ENCODE data around the gene IDE.
"Not testable (repeated sequence)": the region's sequence is repeated elsewhere in the genome, so short reads cannot be mapped to it uniquely, and the experiment has no call there.

The IDE gene

GRCh38 chr10:92475357-92475868 lies 98.5 kb downstream of the IDE start:
- no peaks in the 10 kb centered on the region for H3K79me2 ChIP-seq (ENCODE audit: low read length)
- TF ChIP-seq CTCF (IDR thresholded peaks at IDR 0.05; ENCODE audit: low read depth, low read length): no peak
- no peak for TF ChIP-seq EZH2phosphoT487 (IDR thresholded peaks at IDR 0.05; ENCODE audit: low read depth)
- H3K4me3 ChIP-seq (ENCODE audit: low read length): no peak overlapping the region

GRCh38 chr10:92470026-92470425 lies 103.9 kb downstream of the IDE start:
- no peaks in the 10 kb centered on the region for H3K79me2 ChIP-seq (ENCODE audit: low read length)
- no peak overlapping the region for H3K4me3 ChIP-seq (ENCODE audit: low read length)
- no peaks in the 10 kb centered on the region for H4K20me1 ChIP-seq (ENCODE audit: insufficient read depth, low read length)
- peaks cover 11% of the 10 kb centered on the region for H3K36me3 ChIP-seq (replicated peaks; ENCODE audit: low read depth, low read length)
- no peak overlapping the region for H2AFZ ChIP-seq (ENCODE audit: low read depth, low read length)
- TF ChIP-seq EZH2phosphoT487 (IDR thresholded peaks at IDR 0.05; ENCODE audit: low read depth): no peak
- TF ChIP-seq CTCF (IDR thresholded peaks at IDR 0.05; ENCODE audit: low read depth, low read length): no peak
- H3K27ac ChIP-seq (ENCODE audit: low read length): no peak overlapping the region
- no peak overlapping the region for H3K4me2 ChIP-seq (ENCODE audit: low read length)
- H3K9me3 ChIP-seq (ENCODE audit: insufficient read depth, low read length): no peaks in the 10 kb centered on the region
- H3K9ac ChIP-seq (ENCODE audit: low read length): no peak overlapping the region
- H3K27me3 ChIP-seq (ENCODE audit: low read depth, low read length): no peaks in the 10 kb centered on the region
- H3K4me1 ChIP-seq (ENCODE audit: low read length): no peaks in the 10 kb centered on the region

More at GRCh38 chr10:92475357-92475868, 98.5 kb downstream of the IDE start:
- Histone ChIP-seq H3K27me3 (ENCODE audit: low read depth, low read length) (no peaks in the 10 kb centered on the region), H3K9ac (ENCODE audit: low read length) (no peak overlapping the region), H2AFZ (ENCODE audit: low read depth, low read length) (no peak overlapping the region), H3K27ac (ENCODE audit: low read length) (no peak overlapping the region), H3K9me3 (ENCODE audit: insufficient read depth, low read length) (no peaks in the 10 kb centered on the region), H3K4me1 (ENCODE audit: low read length) (no peaks in the 10 kb centered on the region), H3K36me3 (replicated peaks; ENCODE audit: low read depth, low read length) (no peaks in the 10 kb centered on the region), H4K20me1 (ENCODE audit: insufficient read depth, low read length) (no peaks in the 10 kb centered on the region), H3K4me2 (ENCODE audit: low read length) (no peak overlapping the region)

DNA sequence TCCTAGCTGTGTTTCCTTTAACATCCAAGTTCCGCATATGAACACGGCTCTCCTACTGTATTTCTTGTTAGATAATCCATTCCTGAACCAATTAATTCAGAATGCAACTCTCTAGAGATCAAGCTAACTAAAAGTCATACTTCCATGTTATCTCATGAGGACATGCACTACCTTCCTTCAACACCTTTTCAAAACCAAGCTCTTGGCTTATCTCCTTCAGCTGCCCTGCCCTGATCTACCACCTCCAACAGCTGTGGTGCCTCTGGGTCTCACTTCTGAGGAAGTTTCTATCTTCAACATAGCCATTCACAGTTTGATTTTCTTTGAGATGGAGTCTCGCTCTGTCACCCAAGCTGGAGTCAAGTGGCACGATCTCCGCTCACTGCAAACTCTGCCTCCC lies 109.5 kb downstream of the IDE start:
- peaks cover 13% of the 10 kb centered on the region for H3K36me3 ChIP-seq (replicated peaks; ENCODE audit: low read depth, low read length)
- no peak overlapping the region for H3K27ac ChIP-seq (ENCODE audit: low read length)
- no peaks in the 10 kb centered on the region for H3K79me2 ChIP-seq (ENCODE audit: low read length)
- no peak overlapping the region for H3K4me3 ChIP-seq (ENCODE audit: low read length)
- H3K4me2 ChIP-seq (ENCODE audit: low read length): no peak overlapping the region
- no peaks in the 10 kb centered on the region for H3K9me3 ChIP-seq (ENCODE audit: insufficient read depth, low read length)
- no peak overlapping the region for H3K9ac ChIP-seq (ENCODE audit: low read length)
- H3K27me3 ChIP-seq (ENCODE audit: low read depth, low read length): no peaks in the 10 kb centered on the region
- TF ChIP-seq CTCF (IDR thresholded peaks at IDR 0.05; ENCODE audit: low read depth, low read length): no peak
- no peak for TF ChIP-seq EZH2phosphoT487 (IDR thresholded peaks at IDR 0.05; ENCODE audit: low read depth)
- H3K4me1 ChIP-seq (ENCODE audit: low read length): no peaks in the 10 kb centered on the region
- H4K20me1 ChIP-seq (ENCODE audit: insufficient read depth, low read length): no peaks in the 10 kb centered on the region
- no peak overlapping the region for H2AFZ ChIP-seq (ENCODE audit: low read depth, low read length)

DNA sequence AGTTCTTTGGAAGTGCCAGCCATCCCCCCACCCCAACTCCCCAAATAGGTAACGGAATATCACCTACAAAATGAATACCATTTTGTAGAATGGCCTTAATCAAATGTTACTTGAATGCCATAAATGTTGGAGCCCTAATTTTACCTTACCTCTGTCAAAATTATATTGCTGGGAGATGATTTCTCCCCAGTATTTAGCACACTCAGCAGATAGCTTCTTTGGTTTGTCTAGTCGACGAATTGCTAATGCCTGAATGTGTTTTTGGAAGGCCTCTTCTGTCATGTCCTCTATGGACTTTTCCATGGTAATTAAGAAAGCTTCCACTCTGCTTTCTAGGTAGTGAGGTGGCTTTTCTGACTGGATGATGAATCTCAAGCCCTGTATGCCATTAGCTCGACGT lies 110.3 kb downstream of the IDE start:
- H3K27me3 ChIP-seq (ENCODE audit: low read depth, low read length): no peaks in the 10 kb centered on the region
- H3K9ac ChIP-seq (ENCODE audit: low read length): no peak overlapping the region
- H3K4me3 ChIP-seq (ENCODE audit: low read length): no peak overlapping the region
- TF ChIP-seq EZH2phosphoT487 (IDR thresholded peaks at IDR 0.05; ENCODE audit: low read depth) (no peak), CTCF (IDR thresholded peaks at IDR 0.05; ENCODE audit: low read depth, low read length) (no peak)
- H3K36me3 ChIP-seq (replicated peaks; ENCODE audit: low read depth, low read length): peaks cover 8% of the 10 kb centered on the region
- no peak overlapping the region for H3K27ac ChIP-seq (ENCODE audit: low read length)
- no peaks in the 10 kb centered on the region for H3K4me1 ChIP-seq (ENCODE audit: low read length)
- H2AFZ ChIP-seq (ENCODE audit: low read depth, low read length): no peak overlapping the region
- H4K20me1 ChIP-seq (ENCODE audit: insufficient read depth, low read length): no peaks in the 10 kb centered on the region
- no peak overlapping the region for H3K4me2 ChIP-seq (ENCODE audit: low read length)
- H3K79me2 ChIP-seq (ENCODE audit: low read length): no peaks in the 10 kb centered on the region
- no peaks in the 10 kb centered on the region for H3K9me3 ChIP-seq (ENCODE audit: insufficient read depth, low read length)

DNA sequence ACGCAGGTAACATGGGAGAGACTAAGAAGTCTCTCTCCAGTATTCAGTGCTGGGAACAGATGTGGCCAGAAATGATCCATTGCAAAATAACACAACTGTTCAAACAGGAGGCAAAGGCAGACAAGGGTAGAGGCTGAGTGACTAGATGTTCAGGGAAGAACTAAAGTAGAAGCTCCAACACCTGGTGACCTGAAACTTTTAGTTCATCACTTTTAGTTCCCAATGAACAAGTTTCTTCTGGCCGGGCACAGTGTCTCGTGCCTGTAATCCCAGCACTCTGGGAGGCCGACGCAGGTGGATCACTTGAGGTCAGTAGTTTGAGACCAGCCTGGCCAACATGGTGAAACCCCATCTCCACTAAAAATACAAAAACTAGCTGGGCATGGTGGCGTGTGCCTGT lies 118.9 kb downstream of the IDE start:
- not testable (repeated sequence) for H3K36me3 ChIP-seq (replicated peaks; ENCODE audit: low read depth, low read length); H2AFZ ChIP-seq (ENCODE audit: low read depth, low read length); H3K27ac ChIP-seq (ENCODE audit: low read length); H4K20me1 ChIP-seq (ENCODE audit: insufficient read depth, low read length); H3K9ac ChIP-seq (ENCODE audit: low read length); H3K9me3 ChIP-seq (ENCODE audit: insufficient read depth, low read length); H3K4me2 ChIP-seq (ENCODE audit: low read length); H3K4me3 ChIP-seq (ENCODE audit: low read length); H3K79me2 ChIP-seq (ENCODE audit: low read length); H3K4me1 ChIP-seq (ENCODE audit: low read length); H3K27me3 ChIP-seq (ENCODE audit: low read depth, low read length)

Data from OCI-LY3 (cell line).